ENCODE results near the gene NMNAT2. TPM values are rescaled to one million over a fixed set of nuclear protein-coding genes. Genes with fewer than 3 reads are reported as not detected.

The NMNAT2 gene
- total RNA-seq, 6 experiments from 2014 or later = 20.2 to 31.4 (median 23.8) TPM

DNA sequence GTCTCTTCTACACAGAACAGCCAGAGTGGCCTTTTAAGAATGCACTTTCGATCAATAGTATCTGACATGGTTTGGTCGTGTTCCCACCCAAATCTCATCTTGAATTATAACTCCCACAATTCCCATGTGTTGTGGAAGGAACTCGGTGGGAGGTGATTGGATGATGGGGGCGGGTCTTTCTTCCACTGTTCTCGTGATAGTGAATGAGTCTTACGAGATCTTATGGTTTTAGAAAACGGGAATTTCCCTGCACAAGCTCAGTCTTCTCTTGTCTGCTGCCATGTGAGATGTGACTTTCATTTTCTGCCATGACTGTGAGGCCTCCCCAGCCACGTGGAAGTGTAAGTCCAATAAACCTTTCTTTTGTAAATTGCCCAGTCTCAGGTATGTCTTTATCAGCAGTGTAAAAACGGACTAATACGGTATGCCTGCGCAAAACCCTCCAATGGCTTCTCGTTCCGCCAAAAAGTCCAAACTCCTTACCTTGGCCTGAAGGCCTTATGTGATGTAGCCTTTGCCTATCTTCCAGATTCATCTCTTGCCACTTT lies 31.1 kb upstream of the NMNAT2 start:
- no peak overlapping the region for H3K27ac Mint-ChIP-seq

DNA sequence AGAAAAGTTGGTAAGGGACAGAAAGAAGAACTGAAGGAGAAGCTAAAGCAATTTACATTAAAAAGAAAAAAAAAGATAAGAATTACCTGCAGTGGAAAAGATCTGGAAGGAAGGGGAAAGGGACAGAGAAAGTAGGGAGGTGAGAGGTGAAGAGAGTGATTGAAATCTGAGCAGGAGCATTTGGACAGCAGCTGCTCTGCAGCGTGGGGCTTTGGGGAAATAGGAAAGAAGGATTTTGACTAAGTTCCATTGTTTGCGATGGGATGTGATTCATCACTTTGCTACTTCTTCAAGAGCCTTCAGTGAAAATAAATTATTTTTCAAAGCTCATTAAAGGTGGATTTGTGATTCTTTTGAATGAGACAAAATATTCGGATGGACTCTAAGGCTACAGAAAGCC lies 26.1 kb upstream of the NMNAT2 start:
- H3K27ac Mint-ChIP-seq = no peak overlapping the region
- H3K9me3 Mint-ChIP-seq = no peaks in the 10 kb centered on the region
- H3K27me3 Mint-ChIP-seq (ENCODE audit: insufficient read depth) = peaks cover 21% of the 10 kb centered on the region
- no peaks in the 10 kb centered on the region for H3K36me3 Mint-ChIP-seq (ENCODE audit: low read depth)
- no peak for DNase-seq
- TF ChIP-seq, protein P1, sequence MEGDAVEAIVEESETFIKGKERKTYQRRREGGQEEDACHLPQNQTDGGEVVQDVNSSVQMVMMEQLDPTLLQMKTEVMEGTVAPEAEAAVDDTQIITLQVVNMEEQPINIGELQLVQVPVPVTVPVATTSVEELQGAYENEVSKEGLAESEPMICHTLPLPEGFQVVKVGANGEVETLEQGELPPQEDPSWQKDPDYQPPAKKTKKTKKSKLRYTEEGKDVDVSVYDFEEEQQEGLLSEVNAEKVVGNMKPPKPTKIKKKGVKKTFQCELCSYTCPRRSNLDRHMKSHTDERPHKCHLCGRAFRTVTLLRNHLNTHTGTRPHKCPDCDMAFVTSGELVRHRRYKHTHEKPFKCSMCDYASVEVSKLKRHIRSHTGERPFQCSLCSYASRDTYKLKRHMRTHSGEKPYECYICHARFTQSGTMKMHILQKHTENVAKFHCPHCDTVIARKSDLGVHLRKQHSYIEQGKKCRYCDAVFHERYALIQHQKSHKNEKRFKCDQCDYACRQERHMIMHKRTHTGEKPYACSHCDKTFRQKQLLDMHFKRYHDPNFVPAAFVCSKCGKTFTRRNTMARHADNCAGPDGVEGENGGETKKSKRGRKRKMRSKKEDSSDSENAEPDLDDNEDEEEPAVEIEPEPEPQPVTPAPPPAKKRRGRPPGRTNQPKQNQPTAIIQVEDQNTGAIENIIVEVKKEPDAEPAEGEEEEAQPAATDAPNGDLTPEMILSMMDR (IDR thresholded peaks at IDR 0.05) = no peak
- peaks cover 10% of the 10 kb centered on the region for H3K4me1 Mint-ChIP-seq (ENCODE audit: low read depth)
- no peak overlapping the region for H3K4me3 Mint-ChIP-seq

More for the DNA sequence above, 31.1 kb upstream of the NMNAT2 start:
- Mint-ChIP-seq H3K9me3 (no peaks in the 10 kb centered on the region), H3K4me1 (ENCODE audit: low read depth) (peaks cover 30% of the 10 kb centered on the region), H3K4me3 (no peak overlapping the region), H3K36me3 (ENCODE audit: low read depth) (no peaks in the 10 kb centered on the region), H3K27me3 (ENCODE audit: insufficient read depth) (no peaks in the 10 kb centered on the region; the same call in none of the 2 replicates)
- TF ChIP-seq, protein P1 (IDR thresholded peaks at IDR 0.05) = no peak
- no peak for DNase-seq

DNA sequence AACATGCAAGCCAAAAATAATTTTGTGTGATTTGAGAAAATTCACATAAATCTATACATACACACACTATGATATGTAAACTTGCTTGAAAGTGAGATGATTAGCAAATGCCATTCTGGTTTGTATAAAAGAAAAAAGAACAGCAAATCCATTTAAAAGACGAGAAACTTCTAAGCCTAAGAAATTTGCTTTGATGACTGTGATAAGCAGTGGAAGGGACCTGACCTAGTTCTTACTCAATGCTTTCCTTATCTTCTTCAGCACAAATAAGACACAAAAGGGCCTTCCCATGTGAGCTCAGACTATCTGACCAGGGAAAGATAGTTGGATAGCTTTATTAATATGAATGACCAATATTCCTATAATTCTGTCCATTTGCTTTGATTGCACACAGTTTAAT lies 25.3 kb upstream of the NMNAT2 start:
- TF ChIP-seq, protein P1 (IDR thresholded peaks at IDR 0.05) = no peak
- Mint-ChIP-seq H3K4me1 (ENCODE audit: low read depth) (peaks cover 10% of the 10 kb centered on the region), H3K9me3 (no peaks in the 10 kb centered on the region), H3K36me3 (ENCODE audit: low read depth) (no peaks in the 10 kb centered on the region), H3K4me3 (no peak overlapping the region), H3K27ac (no peak overlapping the region), H3K27me3 (ENCODE audit: insufficient read depth) (peaks cover 21% of the 10 kb centered on the region)
- no peak for DNase-seq

DNA sequence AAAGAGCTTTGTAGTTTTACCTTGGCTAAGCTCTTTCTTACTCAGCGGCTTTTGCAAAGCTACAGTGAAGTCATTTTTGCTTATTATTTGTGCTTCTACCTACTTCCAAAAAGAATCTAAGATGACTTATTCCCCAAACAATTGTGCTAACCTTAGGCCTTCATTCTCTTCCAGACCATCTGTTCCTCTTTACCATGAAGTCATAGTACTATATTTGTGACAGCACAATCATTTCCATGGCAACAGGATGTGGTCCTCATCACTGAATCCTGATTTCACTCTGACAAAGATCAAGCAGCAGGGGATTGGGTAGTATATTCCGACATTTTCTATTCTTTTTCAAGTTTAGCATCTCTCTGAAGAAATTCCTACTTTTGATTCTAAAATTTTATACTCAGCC lies 24.8 kb upstream of the NMNAT2 start:
- DNase-seq = no peak

DNA sequence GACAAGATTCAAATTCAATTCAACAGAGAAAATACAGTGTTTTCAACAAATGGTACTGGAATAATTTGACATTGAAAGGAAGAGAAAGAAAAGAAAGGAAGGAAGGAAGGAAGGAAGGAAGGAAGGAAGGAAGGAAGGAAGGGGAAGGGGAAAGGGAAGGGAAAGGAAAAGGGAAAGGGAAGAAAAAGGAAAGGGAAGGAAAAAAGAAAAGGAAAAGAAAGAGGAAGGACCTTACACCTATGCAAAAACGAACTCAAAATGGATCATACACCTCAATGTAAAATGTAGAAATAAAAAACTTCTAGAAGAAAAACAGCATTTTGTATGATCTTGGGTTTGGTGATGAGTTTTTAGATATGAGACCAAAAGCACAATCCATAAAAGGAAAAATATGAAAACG lies 19.9 kb upstream of the NMNAT2 start:
- peaks cover 26% of the 10 kb centered on the region for H3K27me3 Mint-ChIP-seq (ENCODE audit: insufficient read depth)
- TF ChIP-seq, protein P1 (IDR thresholded peaks at IDR 0.05) = no peak
- H3K4me1 Mint-ChIP-seq (ENCODE audit: low read depth) = no peaks in the 10 kb centered on the region
- H3K36me3 Mint-ChIP-seq (ENCODE audit: low read depth) = no peaks in the 10 kb centered on the region
- no peak for DNase-seq
- H3K9me3 Mint-ChIP-seq = no peaks in the 10 kb centered on the region
- no peak overlapping the region for H3K4me3 Mint-ChIP-seq
- no peak overlapping the region for H3K27ac Mint-ChIP-seq

More for the DNA sequence above, 24.8 kb upstream of the NMNAT2 start:
- H3K4me1 Mint-ChIP-seq (ENCODE audit: low read depth) = peaks cover 10% of the 10 kb centered on the region
- TF ChIP-seq, protein P1 (IDR thresholded peaks at IDR 0.05) = no peak
- H3K27me3 Mint-ChIP-seq (ENCODE audit: insufficient read depth) = peaks cover 21% of the 10 kb centered on the region
- no peaks in the 10 kb centered on the region for H3K36me3 Mint-ChIP-seq (ENCODE audit: low read depth)
- no peak overlapping the region for H3K4me3 Mint-ChIP-seq
- H3K27ac Mint-ChIP-seq = no peak overlapping the region
- no peaks in the 10 kb centered on the region for H3K9me3 Mint-ChIP-seq
